Measurements from ENCODE around the gene ASPSCR1.

DNA sequence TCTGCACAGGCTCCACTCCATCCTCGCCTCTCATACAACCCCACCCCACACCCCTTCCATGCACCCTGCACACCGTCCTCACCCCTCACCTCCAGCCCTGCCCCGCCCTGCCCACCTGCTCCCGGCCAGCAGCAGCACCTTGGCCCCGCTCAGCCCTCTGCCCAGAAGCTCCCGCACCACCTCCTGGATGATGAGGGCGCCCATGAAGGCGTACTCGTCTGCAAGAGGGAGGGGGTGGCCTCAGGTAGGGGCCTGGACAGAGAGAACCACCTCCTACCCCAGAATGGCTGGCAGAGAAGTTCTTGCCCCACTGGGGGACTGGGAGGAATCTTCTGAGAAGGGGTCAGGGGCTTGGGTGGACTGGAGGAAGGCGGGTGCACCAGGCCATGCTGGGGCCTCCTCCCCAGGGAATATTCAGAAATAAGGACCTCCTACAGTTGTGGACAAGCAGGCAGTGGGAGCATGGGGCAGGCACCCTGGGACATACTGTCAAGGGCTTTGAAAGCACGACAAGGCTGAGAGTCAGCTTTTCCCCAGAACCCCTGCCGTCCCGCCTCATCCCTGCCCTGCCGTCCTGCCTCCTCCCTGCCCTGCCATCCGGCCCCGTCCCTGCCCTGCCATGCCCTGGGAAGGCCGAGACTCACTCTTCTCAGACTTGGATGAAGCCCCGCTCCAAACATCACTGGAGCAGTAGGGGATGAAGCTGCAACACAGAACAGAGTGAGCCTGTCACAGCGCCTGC lies 19.6 kb upstream of the ASPSCR1 start:
- TF ChIP-seq EP300 (IDR thresholded peaks at IDR 0.05) (no peak), POLR2A (IDR thresholded peaks at IDR 0.05) (no peak), POLR2AphosphoS5 (IDR thresholded peaks at IDR 0.05) (no peak)
- TF ChIP-seq, protein P1, sequence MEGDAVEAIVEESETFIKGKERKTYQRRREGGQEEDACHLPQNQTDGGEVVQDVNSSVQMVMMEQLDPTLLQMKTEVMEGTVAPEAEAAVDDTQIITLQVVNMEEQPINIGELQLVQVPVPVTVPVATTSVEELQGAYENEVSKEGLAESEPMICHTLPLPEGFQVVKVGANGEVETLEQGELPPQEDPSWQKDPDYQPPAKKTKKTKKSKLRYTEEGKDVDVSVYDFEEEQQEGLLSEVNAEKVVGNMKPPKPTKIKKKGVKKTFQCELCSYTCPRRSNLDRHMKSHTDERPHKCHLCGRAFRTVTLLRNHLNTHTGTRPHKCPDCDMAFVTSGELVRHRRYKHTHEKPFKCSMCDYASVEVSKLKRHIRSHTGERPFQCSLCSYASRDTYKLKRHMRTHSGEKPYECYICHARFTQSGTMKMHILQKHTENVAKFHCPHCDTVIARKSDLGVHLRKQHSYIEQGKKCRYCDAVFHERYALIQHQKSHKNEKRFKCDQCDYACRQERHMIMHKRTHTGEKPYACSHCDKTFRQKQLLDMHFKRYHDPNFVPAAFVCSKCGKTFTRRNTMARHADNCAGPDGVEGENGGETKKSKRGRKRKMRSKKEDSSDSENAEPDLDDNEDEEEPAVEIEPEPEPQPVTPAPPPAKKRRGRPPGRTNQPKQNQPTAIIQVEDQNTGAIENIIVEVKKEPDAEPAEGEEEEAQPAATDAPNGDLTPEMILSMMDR (IDR thresholded peaks at IDR 0.05), result no peak
